GM18526 (cell line): Measurements from ENCODE around the gene BZW1.

ENCODE experiments used
- POLR2A ChIP-seq: IDR thresholded peaks from 3 replicates; pipeline ENCODE4 v1.6.1; 2011; ENCODE audit not compliant: insufficient read length; ENCODE audit errors: extremely low read depth

Gene BZW1

GRCh38 chr2:200786826-200787225 lies 24.9 kb upstream of the BZW1 start:
- no peak for TF ChIP-seq POLR2A

GRCh38 chr2:200787351-200788120 lies 24.2 kb upstream of the BZW1 start:
- no peak for TF ChIP-seq POLR2A

GRCh38 chr2:200788121-200788718 lies 23.5 kb upstream of the BZW1 start:
- TF ChIP-seq POLR2A = no peak

GRCh38 chr2:200790185-200790584 lies 21.5 kb upstream of the BZW1 start:
- TF ChIP-seq POLR2A = no peak

- TF ChIP-seq POLR2A = no peak
Observed at GRCh38 chr2:200791905-200792304, 19.8 kb upstream of the BZW1 start.

GRCh38 chr2:200794143-200794542 lies 17.6 kb upstream of the BZW1 start:
- TF ChIP-seq POLR2A = no peak

- TF ChIP-seq POLR2A = no peak
Observed at GRCh38 chr2:200795028-200795440, 16.7 kb upstream of the BZW1 start.

- no peak for TF ChIP-seq POLR2A
Observed at GRCh38 chr2:200796561-200796960, 15.1 kb upstream of the BZW1 start.

GRCh38 chr2:200797242-200797770 lies 14.4 kb upstream of the BZW1 start:
- TF ChIP-seq POLR2A = no peak

GRCh38 chr2:200798514-200798913 lies 13.2 kb upstream of the BZW1 start:
- TF ChIP-seq POLR2A = no peak

GRCh38 chr2:200800458-200800857 lies 11.3 kb upstream of the BZW1 start:
- TF ChIP-seq POLR2A = no peak

- TF ChIP-seq POLR2A = no peak
Observed at GRCh38 chr2:200809506-200810251, 2.0 kb upstream of the BZW1 start.

GRCh38 chr2:200810252-200810997 lies 1.3 kb upstream of the BZW1 start:
- no peak for TF ChIP-seq POLR2A

- TF ChIP-seq POLR2A = no peak
Observed at GRCh38 chr2:200810998-200811332, 745 bp upstream of the BZW1 start.
